ENCODE measurements around the gene IDS. TPM values are rescaled to one million over a fixed set of nuclear protein-coding genes. Genes with fewer than 3 reads are reported as not detected.
"Not testable (repeated sequence)": the region's sequence is repeated elsewhere in the genome, so short reads cannot be mapped to it uniquely, and the experiment has no call there.

The IDS gene
- total RNA-seq, 1 experiment from 2014 or later: 39.2 TPM

DNA sequence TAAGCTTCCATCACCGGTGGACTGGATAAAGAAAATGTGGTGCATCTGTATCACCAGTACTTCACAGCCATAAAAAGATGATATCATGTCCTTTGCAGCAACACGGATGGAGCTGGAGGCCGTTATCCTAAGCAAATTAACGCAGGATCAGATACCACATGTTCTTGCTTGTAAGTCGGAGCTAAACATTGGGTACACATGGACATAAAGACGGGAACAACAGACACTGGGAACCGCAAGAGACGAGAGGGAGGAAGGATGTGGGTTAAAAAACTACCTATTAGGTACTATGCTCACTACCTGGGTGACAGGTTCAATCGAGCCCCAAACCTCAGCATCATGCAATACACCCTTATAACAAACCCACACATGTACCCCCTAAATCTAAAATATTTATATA is 16.3 kb upstream of the IDS start:
- H3K27ac Mint-ChIP-seq: no peak overlapping the region
- H3K9ac ChIP-seq (ENCODE audit: extremely low read depth, insufficient read length, low read length): no peak overlapping the region
- H2BK12ac ChIP-seq (ENCODE audit: insufficient read length, low read depth, low read length): no peak overlapping the region
- no peak overlapping the region for H3T11ph ChIP-seq (ENCODE audit: low read length)
- H2BK5ac ChIP-seq (ENCODE audit: insufficient read length, low read length): no peak overlapping the region
- no peak overlapping the region for H4K8ac ChIP-seq (replicated peaks; ENCODE audit: insufficient read length, low read depth, low read length)
- no peak overlapping the region for H3K4me3 Mint-ChIP-seq
- no peaks in the 10 kb centered on the region for H3K79me2 ChIP-seq (ENCODE audit: insufficient read depth, low read length)
- no peak overlapping the region for H2BK120ac ChIP-seq (ENCODE audit: low read depth, low read length, poor library complexity, severe bottlenecking)
- no peak overlapping the region for H3K4me2 ChIP-seq (ENCODE audit: insufficient read depth, insufficient read length, low read length)
- H2AK5ac ChIP-seq (ENCODE audit: insufficient read length, low read length): no peak overlapping the region
- H4K20me1 ChIP-seq (ENCODE audit: control insufficient read depth, insufficient read depth, insufficient read length): no peaks in the 10 kb centered on the region
- H3K23ac ChIP-seq (ENCODE audit: insufficient read length, low read depth, low read length): no peak overlapping the region
- H2BK20ac ChIP-seq (ENCODE audit: low read depth, low read length, poor library complexity, severe bottlenecking): no peak overlapping the region
- WGBS (ENCODE audit: extremely low coverage, insufficient read length, low lambda C conversion rate): no CpG with 5 or more reads among the region's 9 CpGs
- peaks cover 21% of the 10 kb centered on the region for H3K9me3 ChIP-seq (ENCODE audit: control insufficient read depth, low read depth, low read length)
- peaks cover 68% of the 10 kb centered on the region in 2 experiments for H3K9me3 Mint-ChIP-seq
- TF ChIP-seq, protein P1, sequence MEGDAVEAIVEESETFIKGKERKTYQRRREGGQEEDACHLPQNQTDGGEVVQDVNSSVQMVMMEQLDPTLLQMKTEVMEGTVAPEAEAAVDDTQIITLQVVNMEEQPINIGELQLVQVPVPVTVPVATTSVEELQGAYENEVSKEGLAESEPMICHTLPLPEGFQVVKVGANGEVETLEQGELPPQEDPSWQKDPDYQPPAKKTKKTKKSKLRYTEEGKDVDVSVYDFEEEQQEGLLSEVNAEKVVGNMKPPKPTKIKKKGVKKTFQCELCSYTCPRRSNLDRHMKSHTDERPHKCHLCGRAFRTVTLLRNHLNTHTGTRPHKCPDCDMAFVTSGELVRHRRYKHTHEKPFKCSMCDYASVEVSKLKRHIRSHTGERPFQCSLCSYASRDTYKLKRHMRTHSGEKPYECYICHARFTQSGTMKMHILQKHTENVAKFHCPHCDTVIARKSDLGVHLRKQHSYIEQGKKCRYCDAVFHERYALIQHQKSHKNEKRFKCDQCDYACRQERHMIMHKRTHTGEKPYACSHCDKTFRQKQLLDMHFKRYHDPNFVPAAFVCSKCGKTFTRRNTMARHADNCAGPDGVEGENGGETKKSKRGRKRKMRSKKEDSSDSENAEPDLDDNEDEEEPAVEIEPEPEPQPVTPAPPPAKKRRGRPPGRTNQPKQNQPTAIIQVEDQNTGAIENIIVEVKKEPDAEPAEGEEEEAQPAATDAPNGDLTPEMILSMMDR (conservative IDR thresholded peaks at IDR 0.05): no peak
- H3K79me1 ChIP-seq (ENCODE audit: insufficient read depth, low read depth, low read length, poor library complexity, severe bottlenecking): no peaks in the 10 kb centered on the region
- H3K56ac ChIP-seq (ENCODE audit: insufficient read length, low read depth, low read length): no peak overlapping the region
- no peak overlapping the region for H3K27ac ChIP-seq (ENCODE audit: insufficient read length, low read depth, low read length)
- no peaks in the 10 kb centered on the region for H3K27me3 ChIP-seq (ENCODE audit: insufficient read depth, low read length)
- no peak for DNase-seq
- peaks cover 22 to 24% of the 10 kb centered on the region in 2 experiments for H3K4me1 Mint-ChIP-seq
- 0 out of 2 replicates have a peak, but pooled peaks cover 1% of the 10 kb centered on the region for H3K27me3 Mint-ChIP-seq (ENCODE audit: low read depth)
- H4K5ac ChIP-seq (ENCODE audit: insufficient read length, low read depth, low read length): no peak overlapping the region
- H3K4me1 ChIP-seq (ENCODE audit: insufficient read depth, low read length): 0 out of 2 replicates have a peak, but pooled peaks cover 4% of the 10 kb centered on the region
- H4K91ac ChIP-seq (ENCODE audit: insufficient read length, low read depth, low read length): no peak overlapping the region
- H2BK15ac ChIP-seq (ENCODE audit: low read depth, low read length): no peak overlapping the region
- no peak overlapping the region for H3K14ac ChIP-seq (ENCODE audit: insufficient read depth, low read length)
- no peak overlapping the region for H3K18ac ChIP-seq (ENCODE audit: insufficient read length, low read depth, low read length)
- H2AFZ ChIP-seq (ENCODE audit: low read length): no peak overlapping the region
- H3K4ac ChIP-seq (ENCODE audit: low read depth, low read length): no peak overlapping the region
- no peaks in the 10 kb centered on the region for H3K23me2 ChIP-seq (ENCODE audit: insufficient read length, low read depth, low read length, poor library complexity, severe bottlenecking)
- peaks cover 1 to 15% (median 10%) of the 10 kb centered on the region in 3 experiments; a peak in 6 of 7 replicates for H3K36me3 Mint-ChIP-seq (ENCODE audit: insufficient read depth in 1 of 3, low read depth in 3 of 3)

GRCh38 chrX:149520636-149521277 is 15.7 kb upstream of the IDS start:
- peaks cover 27% of the 10 kb centered on the region for H3K9me3 ChIP-seq (ENCODE audit: control insufficient read depth, low read depth, low read length)
- H3K27ac ChIP-seq (ENCODE audit: insufficient read length, low read depth, low read length); H3K4me2 ChIP-seq (ENCODE audit: insufficient read depth, insufficient read length, low read length); H3K4me1 ChIP-seq (ENCODE audit: insufficient read depth, low read length); H2BK20ac ChIP-seq (ENCODE audit: low read depth, low read length, poor library complexity, severe bottlenecking); DNase-seq; H3K4me3 Mint-ChIP-seq; H3K27ac Mint-ChIP-seq; H3K79me1 ChIP-seq (ENCODE audit: insufficient read depth, low read depth, low read length, poor library complexity, severe bottlenecking); H3K9ac ChIP-seq (ENCODE audit: extremely low read depth, insufficient read length, low read length); H3K27me3 ChIP-seq (ENCODE audit: insufficient read depth, low read length); H2BK15ac ChIP-seq (ENCODE audit: low read depth, low read length); H3K14ac ChIP-seq (ENCODE audit: insufficient read depth, low read length); H3K23me2 ChIP-seq (ENCODE audit: insufficient read length, low read depth, low read length, poor library complexity, severe bottlenecking); H2BK12ac ChIP-seq (ENCODE audit: insufficient read length, low read depth, low read length); H3K4ac ChIP-seq (ENCODE audit: low read depth, low read length); H4K91ac ChIP-seq (ENCODE audit: insufficient read length, low read depth, low read length); H4K8ac ChIP-seq (replicated peaks; ENCODE audit: insufficient read length, low read depth, low read length); H3K18ac ChIP-seq (ENCODE audit: insufficient read length, low read depth, low read length); H3T11ph ChIP-seq (ENCODE audit: low read length); H4K5ac ChIP-seq (ENCODE audit: insufficient read length, low read depth, low read length); H2AFZ ChIP-seq (ENCODE audit: low read length); H2BK5ac ChIP-seq (ENCODE audit: insufficient read length, low read length); H4K20me1 ChIP-seq (ENCODE audit: control insufficient read depth, insufficient read depth, insufficient read length); H3K56ac ChIP-seq (ENCODE audit: insufficient read length, low read depth, low read length); H3K23ac ChIP-seq (ENCODE audit: insufficient read length, low read depth, low read length); H2AK5ac ChIP-seq (ENCODE audit: insufficient read length, low read length); H2BK120ac ChIP-seq (ENCODE audit: low read depth, low read length, poor library complexity, severe bottlenecking); H3K79me2 ChIP-seq (ENCODE audit: insufficient read depth, low read length); H3K27me3 Mint-ChIP-seq (ENCODE audit: low read depth): not testable (repeated sequence)
- H3K9me3 Mint-ChIP-seq: peaks cover 72 to 74% of the 10 kb centered on the region in 2 experiments
- peaks cover 1 to 17% (median 10%) of the 10 kb centered on the region in 3 experiments; a peak in 6 of 7 replicates for H3K36me3 Mint-ChIP-seq (ENCODE audit: insufficient read depth in 1 of 3, low read depth in 3 of 3)
- peaks cover 22 to 24% of the 10 kb centered on the region in 2 experiments for H3K4me1 Mint-ChIP-seq
- no CpG with 5 or more reads among the region's 3 CpGs for WGBS (ENCODE audit: extremely low coverage, insufficient read length, low lambda C conversion rate)
